WTC11 (cell line): ENCODE measurements around the gene COL27A1. TPM values are rescaled to one million over a fixed set of nuclear protein-coding genes. Genes with fewer than 3 reads are reported as not detected.

Source experiments
- ATAC-seq: fragments of 200-7000 bp; cut with Tn5 transposase; 2 replicates; pipeline ENCODE4 v1.10.0; 2021; ENCODE audit warnings: mild to moderate bottlenecking, moderate library complexity
- CTCF ChIA-PET: fragments of 300-600 bp; sonication (Branson Sonifier 250); formaldehyde crosslinking; loops from one replicate; lab custom pipeline; 2021; ENCODE audit warnings: antibody characterized with exemption; lab: Charles Lee
- POLR2A ChIA-PET: fragments of 350-600 bp; sonication (Branson Sonifier 250); formaldehyde crosslinking; loops from one replicate; lab custom pipeline; 2021; ENCODE audit warnings: antibody characterized with exemption; lab: Charles Lee
- DNase-seq: peaks from one replicate; pipeline ENCODE4 v3.0.0; 2021; ENCODE audit warnings: low spot score
- H3K27ac Mint-ChIP-seq: 2 replicates; pipeline ENCODE4 v1.8.0; 2021; ENCODE audit warnings: mixed read lengths
- H3K27me3 Mint-ChIP-seq: 2 replicates; pipeline ENCODE4 v1.8.0; 2021; ENCODE audit warnings: low read depth, mild to moderate bottlenecking, moderate library complexity, mixed read lengths
- H3K36me3 Mint-ChIP-seq: 2 replicates; pipeline ENCODE4 v1.8.0; 2021; ENCODE audit warnings: mixed read lengths
- H3K4me1 Mint-ChIP-seq: 2 replicates; pipeline ENCODE4 v1.8.0; 2022; ENCODE audit warnings: mixed read lengths
- H3K4me3 Mint-ChIP-seq: 2 replicates; pipeline ENCODE4 v1.8.0; 2021; ENCODE audit warnings: mild to moderate bottlenecking, moderate library complexity, mixed read lengths
- H3K9me3 Mint-ChIP-seq: 2 replicates; pipeline ENCODE4 v1.8.0; 2021; ENCODE audit warnings: mixed read lengths
- ARID4B ChIP-seq: sonication (generic); formaldehyde crosslinking; IDR thresholded peaks from 2 replicates; pipeline ENCODE4 v1.8.0; 2023; ENCODE audit warnings: missing genetic modification reagents, mild to moderate bottlenecking, borderline replicate concordance
- ATF1 ChIP-seq: sonication (generic); formaldehyde crosslinking; IDR thresholded peaks from 2 replicates; pipeline ENCODE4 v1.8.1; 2023; ENCODE audit warnings: mild to moderate bottlenecking, moderate library complexity, missing genetic modification reagents
- CDX4 ChIP-seq: fragments of 250-450 bp; sonication (Bioruptor Pico); IDR thresholded peaks from 2 replicates; pipeline ENCODE4 v1.9.0; 2021; ENCODE audit warnings: moderate library complexity, mild to moderate bottlenecking, inconsistent platforms, borderline replicate concordance
- ELF4 ChIP-seq: sonication (generic); formaldehyde crosslinking; IDR thresholded peaks from 2 replicates; pipeline ENCODE4 v1.8.1; 2022; ENCODE audit warnings: low read depth, mild to moderate bottlenecking, moderate library complexity, missing genetic modification reagents
- EMX1 ChIP-seq: fragments of 250-450 bp; sonication (Bioruptor Pico); IDR thresholded peaks from 2 replicates; pipeline ENCODE4 v1.8.0; 2021; ENCODE audit warnings: mild to moderate bottlenecking
- ERG ChIP-seq: fragments of 250-450 bp; sonication (Bioruptor Pico); IDR thresholded peaks from 2 replicates; pipeline ENCODE4 v1.8.0; 2021; ENCODE audit warnings: mild to moderate bottlenecking
- ETV6 ChIP-seq: sonication (generic); formaldehyde crosslinking; IDR thresholded peaks from 2 replicates; pipeline ENCODE4 v1.8.1; 2022; ENCODE audit warnings: mild to moderate bottlenecking, missing genetic modification reagents
- GTF2I ChIP-seq: fragments of 250-450 bp; sonication (Bioruptor Pico); conservative IDR thresholded peaks from 2 replicates; pipeline ENCODE4 v1.4.0; 2021; ENCODE audit warnings: mild to moderate bottlenecking
- IRF2 ChIP-seq: sonication (generic); formaldehyde crosslinking; IDR thresholded peaks from 2 replicates; pipeline ENCODE4 v1.8.0; 2022; ENCODE audit warnings: low read depth, missing genetic modification reagents, borderline replicate concordance
- JAZF1 ChIP-seq: fragments of 250-450 bp; sonication (Bioruptor Pico); IDR thresholded peaks from 2 replicates; pipeline ENCODE4 v1.9.0; 2021; ENCODE audit warnings: moderate library complexity, mild to moderate bottlenecking, inconsistent platforms
- KAT7 ChIP-seq: sonication (generic); formaldehyde crosslinking; IDR thresholded peaks from 2 replicates; pipeline ENCODE4 v1.8.1; 2023; ENCODE audit warnings: missing genetic modification reagents, mild to moderate bottlenecking, borderline replicate concordance
- NR2C2 ChIP-seq: sonication (generic); formaldehyde crosslinking; IDR thresholded peaks from 2 replicates; pipeline ENCODE4 v1.8.0; 2022; ENCODE audit warnings: mild to moderate bottlenecking, missing genetic modification reagents
- TEAD4 ChIP-seq: sonication (generic); formaldehyde crosslinking; IDR thresholded peaks from 2 replicates; pipeline ENCODE4 v1.8.0; 2022; ENCODE audit warnings: mild to moderate bottlenecking, missing genetic modification reagents
- ZNF425 ChIP-seq: fragments of 250-450 bp; sonication (Bioruptor Pico); conservative IDR thresholded peaks from 2 replicates; pipeline ENCODE4 v1.9.0; 2021; ENCODE audit warnings: mild to moderate bottlenecking
- ZNF671 ChIP-seq: fragments of 250-450 bp; sonication (Bioruptor Pico); IDR thresholded peaks from 2 replicates; pipeline ENCODE4 v1.8.0; 2021; ENCODE audit warnings: mild to moderate bottlenecking
- total RNA-seq: library from RNA; stranded (reverse); gene quantifications from 3 replicates; pipeline ENCODE4 v1.2.3, GENCODE V29; 2021
- TF ChIP-seq, protein P1 (sequence below): sonication (generic); formaldehyde crosslinking; IDR thresholded peaks from 2 replicates; pipeline ENCODE4 v1.8.1; 2022; ENCODE audit warnings: mild to moderate bottlenecking, moderate library complexity, missing genetic modification reagents
- TF ChIP-seq, protein P2 (sequence below): sonication (generic); formaldehyde crosslinking; IDR thresholded peaks from 2 replicates; pipeline ENCODE4 v1.8.0; 2023; ENCODE audit warnings: missing genetic modification reagents

The COL27A1 gene
- total RNA-seq, 1 experiment from 2014 or later, result 47.5 TPM

DNA sequence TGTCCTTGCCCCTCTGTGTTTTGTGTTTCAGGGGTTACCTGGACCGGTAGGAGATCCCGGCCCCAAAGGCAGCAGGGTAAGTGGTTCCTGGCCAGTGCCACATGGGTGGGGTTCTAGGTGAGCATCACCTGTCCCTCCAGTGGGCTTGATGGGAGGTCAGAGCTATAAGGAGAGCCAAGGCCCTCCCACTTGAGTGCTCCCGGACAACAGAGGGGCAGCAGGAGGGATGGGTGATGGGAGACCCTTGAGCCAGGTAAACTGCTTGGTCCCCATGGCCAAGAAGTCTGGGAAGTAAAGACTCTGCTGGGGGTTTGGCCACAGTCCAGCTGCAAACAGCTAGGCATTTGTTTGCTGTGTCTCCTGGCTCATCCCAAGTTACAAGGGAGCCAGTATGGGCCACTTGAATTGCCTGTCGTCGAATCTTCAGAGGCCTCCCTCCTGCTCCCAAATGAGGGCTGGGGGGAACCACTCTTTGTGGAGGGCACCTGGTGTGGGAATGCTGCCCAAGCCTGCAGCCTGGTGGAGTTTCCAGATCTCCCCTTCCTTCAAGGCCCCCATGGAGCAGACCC lies 51.0 kb downstream of the COL27A1 start (continued):
- TF ChIP-seq IRF2 (CRISPR knock-in tag) (no peak), ARID4B (no peak)

DNA sequence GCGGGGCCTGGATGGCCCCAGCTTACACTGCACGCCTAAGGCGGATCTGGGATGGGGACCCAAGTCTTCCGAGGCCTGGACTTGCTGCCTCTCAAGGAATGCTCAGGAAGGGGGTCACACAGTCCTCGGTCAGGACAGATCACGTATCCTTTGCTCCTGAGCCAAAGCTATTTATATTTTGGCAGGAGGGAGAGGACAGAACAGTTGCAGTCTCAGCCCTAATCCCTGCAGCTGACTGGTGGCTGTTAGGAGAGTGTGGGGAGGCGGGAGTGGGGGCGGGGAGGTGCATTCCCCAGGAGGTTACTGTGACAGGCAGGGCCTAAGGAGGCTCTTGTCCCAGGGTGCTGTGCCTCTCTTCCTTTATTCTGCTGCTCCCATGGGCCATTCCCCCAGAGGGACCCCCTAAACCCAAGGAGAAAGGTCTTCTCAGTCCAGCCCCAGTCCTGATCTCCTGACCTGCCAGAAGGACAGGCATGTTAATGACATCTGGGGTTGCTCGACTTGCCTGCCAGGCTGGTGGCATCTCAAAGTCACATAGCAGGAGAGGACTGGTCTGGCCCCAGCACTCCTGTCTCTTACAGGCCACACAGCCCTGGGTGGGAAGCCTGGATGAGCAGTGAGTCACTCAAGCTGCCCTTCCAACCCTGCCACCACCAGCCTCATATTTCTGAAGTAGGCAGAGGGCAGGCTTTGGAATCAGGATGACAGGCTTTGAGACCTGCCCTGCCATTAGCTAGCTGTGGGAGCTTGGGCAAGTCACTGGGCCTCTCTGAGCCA lies 51.9 kb downstream of the COL27A1 start:
- peaks cover 8% of the 10 kb centered on the region for H3K36me3 Mint-ChIP-seq
- no peak overlapping the region for H3K4me3 Mint-ChIP-seq
- POLR2A ChIA-PET, result interaction anchor here (0.6 kb wide), 1 partner anchor 198 kb away, joined by 4 read pairs; no protein-coding TSS in a partner anchor
- no peak for DNase-seq
- H3K27me3 Mint-ChIP-seq, result no peaks in the 10 kb centered on the region
- CTCF ChIA-PET, result interaction anchor here (0.8 to 2.9 kb wide), 3 partner anchors 32 to 125 kb away, joined by 3 to 16 read pairs (median 8); no protein-coding TSS in a partner anchor
- no peaks in the 10 kb centered on the region for H3K9me3 Mint-ChIP-seq
- ATAC-seq, result no peak; the same call in 1 of the 2 replicates
- H3K27ac Mint-ChIP-seq, result no peak overlapping the region
- H3K4me1 Mint-ChIP-seq, result peaks cover 9% of the 10 kb centered on the region
- TF ChIP-seq ERG, result no peak
- no peak for TF ChIP-seq JAZF1 (CRISPR knock-in tag)
- no peak for TF ChIP-seq ELF4 (CRISPR knock-in tag)
- TF ChIP-seq, protein P1, sequence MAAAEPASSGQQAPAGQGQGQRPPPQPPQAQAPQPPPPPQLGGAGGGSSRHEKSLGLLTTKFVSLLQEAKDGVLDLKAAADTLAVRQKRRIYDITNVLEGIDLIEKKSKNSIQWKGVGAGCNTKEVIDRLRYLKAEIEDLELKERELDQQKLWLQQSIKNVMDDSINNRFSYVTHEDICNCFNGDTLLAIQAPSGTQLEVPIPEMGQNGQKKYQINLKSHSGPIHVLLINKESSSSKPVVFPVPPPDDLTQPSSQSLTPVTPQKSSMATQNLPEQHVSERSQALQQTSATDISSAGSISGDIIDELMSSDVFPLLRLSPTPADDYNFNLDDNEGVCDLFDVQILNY (CRISPR knock-in tag), result no peak
- TF ChIP-seq, protein P2, sequence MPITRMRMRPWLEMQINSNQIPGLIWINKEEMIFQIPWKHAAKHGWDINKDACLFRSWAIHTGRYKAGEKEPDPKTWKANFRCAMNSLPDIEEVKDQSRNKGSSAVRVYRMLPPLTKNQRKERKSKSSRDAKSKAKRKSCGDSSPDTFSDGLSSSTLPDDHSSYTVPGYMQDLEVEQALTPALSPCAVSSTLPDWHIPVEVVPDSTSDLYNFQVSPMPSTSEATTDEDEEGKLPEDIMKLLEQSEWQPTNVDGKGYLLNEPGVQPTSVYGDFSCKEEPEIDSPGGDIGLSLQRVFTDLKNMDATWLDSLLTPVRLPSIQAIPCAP (CRISPR knock-in tag), result no peak
- TF ChIP-seq TEAD4 (CRISPR knock-in tag), result no peak
- TF ChIP-seq ATF1 (CRISPR knock-in tag), result no peak
- TF ChIP-seq ETV6 (CRISPR knock-in tag), result no peak
- TF ChIP-seq EMX1 (CRISPR knock-in tag), result no peak
- TF ChIP-seq NR2C2 (CRISPR knock-in tag), result no peak
- no peak for TF ChIP-seq ZNF671
- no peak for TF ChIP-seq ZNF425 (CRISPR knock-in tag)
- TF ChIP-seq KAT7, result no peak
- no peak for TF ChIP-seq CDX4 (CRISPR knock-in tag)
- TF ChIP-seq ARID4B, result no peak
- no peak for TF ChIP-seq GTF2I (CRISPR knock-in tag)
